Measurements from ENCODE around the gene LIF.

Gene LIF

GRCh38 chr22:30288419-30289140 lies 42.0 kb upstream of the LIF start:
- Histone ChIP-seq H3K4me1 (ENCODE audit: control insufficient read depth, insufficient read depth, low read length) (peaks cover 22% of the 10 kb centered on the region), H3K9ac (ENCODE audit: low read length) (peak overlapping the region; percentile 24), H3K4me3 (ENCODE audit: low read length) (peak overlapping the region; percentile 89), H3K27ac (ENCODE audit: low read depth, low read length) (peak overlapping the region; percentile 74), H3K36me3 (ENCODE audit: control insufficient read depth, insufficient read depth, low read length) (peaks cover 11% of the 10 kb centered on the region), H3K27me3 (ENCODE audit: control insufficient read depth, insufficient read depth, low read length) (no peaks in the 10 kb centered on the region)

DNA sequence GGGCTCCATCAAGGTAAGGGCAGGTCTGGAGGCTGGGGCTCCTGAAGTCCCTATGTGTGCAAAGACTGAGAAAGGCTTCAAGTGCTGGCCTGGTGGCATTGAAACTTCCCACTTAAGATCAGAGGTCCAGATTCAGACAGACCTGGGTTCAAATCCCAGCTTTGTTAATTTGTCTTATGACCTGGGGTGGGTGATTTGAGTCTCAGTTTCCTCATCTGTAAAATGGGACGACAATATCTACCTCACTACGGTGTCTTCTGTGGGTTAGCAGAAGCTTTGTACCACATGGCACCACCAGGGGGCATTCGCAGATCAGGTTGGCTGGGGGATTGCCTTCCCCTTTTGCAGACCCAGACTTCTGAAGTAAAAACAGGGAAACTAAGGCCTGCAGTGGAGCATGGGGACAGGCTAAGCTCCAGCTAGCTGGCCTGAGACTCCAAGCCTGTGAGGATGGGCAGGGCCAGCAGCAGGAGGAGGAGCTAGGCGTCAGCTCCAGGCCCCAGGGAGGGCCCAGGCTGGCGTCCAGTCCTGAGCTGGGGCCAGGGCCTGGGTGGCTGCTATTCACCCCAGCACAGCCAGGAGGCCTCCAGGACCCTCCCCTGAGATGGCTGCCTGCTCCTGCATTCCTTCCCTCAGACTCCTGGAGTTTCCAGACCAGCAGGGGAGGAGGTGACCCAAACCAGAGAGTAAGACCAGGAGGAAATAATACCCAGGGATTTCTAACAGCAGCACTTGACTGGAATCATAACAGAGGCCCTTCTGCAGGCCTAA lies 41.3 kb upstream of the LIF start:
- peaks cover 5% of the 10 kb centered on the region for H3K36me3 ChIP-seq (ENCODE audit: control insufficient read depth, insufficient read depth, low read length)
- H3K27me3 ChIP-seq (ENCODE audit: control insufficient read depth, insufficient read depth, low read length) = no peaks in the 10 kb centered on the region
- H3K4me3 ChIP-seq (ENCODE audit: low read length) = peak overlapping the region; percentile 89
- no peak overlapping the region for H3K9ac ChIP-seq (ENCODE audit: low read length)
- H3K4me1 ChIP-seq (ENCODE audit: control insufficient read depth, insufficient read depth, low read length) = peaks cover 22% of the 10 kb centered on the region
- H3K27ac ChIP-seq (ENCODE audit: low read depth, low read length) = peak overlapping the region; percentile 74

- no peaks in the 10 kb centered on the region for H3K27me3 ChIP-seq (ENCODE audit: control insufficient read depth, insufficient read depth, low read length)
- H3K27ac ChIP-seq (ENCODE audit: low read depth, low read length) = no peak overlapping the region
- H3K4me1 ChIP-seq (ENCODE audit: control insufficient read depth, insufficient read depth, low read length) = peaks cover 22% of the 10 kb centered on the region
Measured at GRCh38 chr22:30286813-30287647, 40.5 kb upstream of the LIF start.

DNA sequence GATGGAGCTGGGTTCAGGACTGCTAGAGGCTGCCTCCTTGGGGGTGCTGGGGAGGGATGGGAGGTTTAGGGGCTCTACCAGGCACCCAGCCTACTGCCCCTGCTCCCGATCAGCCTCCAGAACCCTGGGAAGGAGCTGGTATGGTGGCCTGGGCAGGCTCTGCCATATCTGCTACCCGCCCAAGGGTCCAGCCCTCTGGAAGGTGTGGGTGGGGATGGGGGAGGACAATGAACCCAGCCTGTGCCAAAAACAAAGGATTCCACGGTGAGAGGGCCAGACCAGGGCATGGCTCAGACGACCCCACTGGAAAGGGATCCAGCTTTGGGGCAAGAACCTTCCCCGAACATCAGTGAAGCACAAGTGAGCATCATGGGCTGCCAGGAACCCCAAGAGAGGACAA lies 39.8 kb upstream of the LIF start:
- H3K4me1 ChIP-seq (ENCODE audit: control insufficient read depth, insufficient read depth, low read length) = peaks cover 20% of the 10 kb centered on the region

More at GRCh38 chr22:30286813-30287647, 40.5 kb upstream of the LIF start:
- no peaks in the 10 kb centered on the region for H3K36me3 ChIP-seq (ENCODE audit: control insufficient read depth, insufficient read depth, low read length)
- H3K9ac ChIP-seq (ENCODE audit: low read length) = no peak overlapping the region
- H3K4me3 ChIP-seq (ENCODE audit: low read length) = no peak overlapping the region

GRCh38 chr22:30285846-30286200 lies 39.3 kb upstream of the LIF start:
- no peaks in the 10 kb centered on the region for H3K36me3 ChIP-seq (ENCODE audit: control insufficient read depth, insufficient read depth, low read length)

More for the DNA sequence above, 39.8 kb upstream of the LIF start:
- H3K27ac ChIP-seq (ENCODE audit: low read depth, low read length) = no peak overlapping the region
- H3K27me3 ChIP-seq (ENCODE audit: control insufficient read depth, insufficient read depth, low read length) = no peaks in the 10 kb centered on the region
- no peaks in the 10 kb centered on the region for H3K36me3 ChIP-seq (ENCODE audit: control insufficient read depth, insufficient read depth, low read length)
- H3K9ac ChIP-seq (ENCODE audit: low read length) = no peak overlapping the region
- H3K4me3 ChIP-seq (ENCODE audit: low read length) = no peak overlapping the region

GRCh38 chr22:30285176-30285845 lies 38.8 kb upstream of the LIF start:
- Histone ChIP-seq H3K36me3 (ENCODE audit: control insufficient read depth, insufficient read depth, low read length) (no peaks in the 10 kb centered on the region), H3K27ac (ENCODE audit: low read depth, low read length) (no peak overlapping the region), H3K4me3 (ENCODE audit: low read length) (no peak overlapping the region), H3K4me1 (ENCODE audit: control insufficient read depth, insufficient read depth, low read length) (peaks cover 9% of the 10 kb centered on the region), H3K9ac (ENCODE audit: low read length) (no peak overlapping the region), H3K27me3 (ENCODE audit: control insufficient read depth, insufficient read depth, low read length) (no peaks in the 10 kb centered on the region)

More at GRCh38 chr22:30285846-30286200, 39.3 kb upstream of the LIF start:
- no peak overlapping the region for H3K9ac ChIP-seq (ENCODE audit: low read length)
- peaks cover 14% of the 10 kb centered on the region for H3K4me1 ChIP-seq (ENCODE audit: control insufficient read depth, insufficient read depth, low read length)
- H3K4me3 ChIP-seq (ENCODE audit: low read length) = no peak overlapping the region
- H3K27me3 ChIP-seq (ENCODE audit: control insufficient read depth, insufficient read depth, low read length) = no peaks in the 10 kb centered on the region
- no peak overlapping the region for H3K27ac ChIP-seq (ENCODE audit: low read depth, low read length)

- Histone ChIP-seq H3K27ac (ENCODE audit: low read depth, low read length) (no peak overlapping the region), H3K36me3 (ENCODE audit: control insufficient read depth, insufficient read depth, low read length) (no peaks in the 10 kb centered on the region), H3K27me3 (ENCODE audit: control insufficient read depth, insufficient read depth, low read length) (no peaks in the 10 kb centered on the region), H3K4me3 (ENCODE audit: low read length) (no peak overlapping the region), H3K4me1 (ENCODE audit: control insufficient read depth, insufficient read depth, low read length) (peaks cover 5% of the 10 kb centered on the region), H3K9ac (ENCODE audit: low read length) (no peak overlapping the region)
Measured at GRCh38 chr22:30284666-30285065, 38.1 kb upstream of the LIF start.

DNA sequence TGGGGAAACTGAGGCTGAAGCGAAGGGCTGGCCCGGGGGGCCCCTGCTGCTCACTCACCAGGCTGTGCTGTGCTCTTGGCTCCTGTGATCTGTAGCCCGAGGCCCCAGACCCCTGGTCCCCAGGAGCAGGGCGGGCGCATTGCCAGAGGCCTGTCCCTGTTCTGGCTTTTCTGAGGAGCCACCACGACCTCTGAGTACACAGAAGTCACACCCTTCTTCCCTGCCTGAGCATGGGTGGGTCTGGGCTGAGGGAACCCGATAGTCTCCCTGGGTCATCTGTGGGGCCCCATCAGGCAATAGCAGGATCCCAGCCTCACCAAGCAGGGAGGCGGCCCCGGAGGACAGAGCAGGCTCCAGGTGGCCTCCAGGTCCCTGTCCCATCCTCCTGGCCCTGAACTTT lies 37.6 kb upstream of the LIF start:
- H3K9ac ChIP-seq (ENCODE audit: low read length) = no peak overlapping the region
- H3K27me3 ChIP-seq (ENCODE audit: control insufficient read depth, insufficient read depth, low read length) = no peaks in the 10 kb centered on the region
- H3K36me3 ChIP-seq (ENCODE audit: control insufficient read depth, insufficient read depth, low read length) = no peaks in the 10 kb centered on the region
- peaks cover 5% of the 10 kb centered on the region for H3K4me1 ChIP-seq (ENCODE audit: control insufficient read depth, insufficient read depth, low read length)
- H3K27ac ChIP-seq (ENCODE audit: low read depth, low read length) = no peak overlapping the region
- H3K4me3 ChIP-seq (ENCODE audit: low read length) = no peak overlapping the region

DNA sequence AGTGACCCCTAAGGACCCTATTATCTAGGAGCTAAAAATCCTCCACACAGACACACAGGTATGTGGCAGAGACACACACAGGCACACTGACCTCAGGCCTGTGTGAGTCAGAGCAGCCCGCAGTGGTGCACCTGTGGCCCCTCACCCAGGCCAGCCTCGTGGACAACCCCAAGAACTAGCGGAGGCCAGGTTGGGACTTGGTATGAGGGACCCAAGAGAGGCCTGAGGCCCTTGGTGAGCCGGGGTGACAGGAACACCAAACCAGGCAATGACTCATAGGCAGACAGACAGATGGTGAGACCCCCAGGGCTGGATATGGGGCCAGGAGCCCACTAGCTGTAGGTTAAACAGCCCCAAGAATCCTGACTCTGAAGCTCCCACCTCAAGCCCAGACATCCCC lies 36.8 kb upstream of the LIF start:
- no peaks in the 10 kb centered on the region for H3K36me3 ChIP-seq (ENCODE audit: control insufficient read depth, insufficient read depth, low read length)
- H3K4me3 ChIP-seq (ENCODE audit: low read length) = no peak overlapping the region
- H3K9ac ChIP-seq (ENCODE audit: low read length) = no peak overlapping the region
- no peaks in the 10 kb centered on the region for H3K27me3 ChIP-seq (ENCODE audit: control insufficient read depth, insufficient read depth, low read length)
- H3K4me1 ChIP-seq (ENCODE audit: control insufficient read depth, insufficient read depth, low read length) = peaks cover under 1% of the 10 kb centered on the region
- H3K27ac ChIP-seq (ENCODE audit: low read depth, low read length) = no peak overlapping the region

DNA sequence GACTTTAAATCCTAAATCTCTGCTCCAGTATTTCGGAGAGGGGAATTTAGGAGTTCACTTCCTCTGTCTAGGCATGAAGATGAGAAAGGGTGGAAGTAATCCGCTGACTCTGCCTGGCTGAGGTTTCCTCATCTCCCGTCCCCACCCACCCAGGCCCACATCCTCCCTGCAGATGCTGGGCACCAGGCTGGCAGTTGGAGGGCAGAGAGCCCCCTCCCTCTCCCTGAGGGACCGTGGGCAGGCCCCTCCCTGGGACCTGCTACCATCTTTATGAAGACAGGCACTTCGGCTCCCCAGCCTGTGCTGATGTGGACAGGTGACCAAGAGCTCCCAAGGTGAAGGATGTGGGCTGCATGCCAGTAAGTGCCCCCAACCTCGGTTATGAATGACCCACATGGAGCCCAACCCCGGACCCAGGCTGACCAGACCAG lies 36.1 kb upstream of the LIF start:
- H3K9ac ChIP-seq (ENCODE audit: low read length) = no peak overlapping the region
- H3K4me3 ChIP-seq (ENCODE audit: low read length) = no peak overlapping the region
- no peaks in the 10 kb centered on the region for H3K27me3 ChIP-seq (ENCODE audit: control insufficient read depth, insufficient read depth, low read length)
- no peak overlapping the region for H3K27ac ChIP-seq (ENCODE audit: low read depth, low read length)
- H3K36me3 ChIP-seq (ENCODE audit: control insufficient read depth, insufficient read depth, low read length) = no peaks in the 10 kb centered on the region
- no peaks in the 10 kb centered on the region for H3K4me1 ChIP-seq (ENCODE audit: control insufficient read depth, insufficient read depth, low read length)

- no peak overlapping the region for H3K4me3 ChIP-seq (ENCODE audit: low read length)
- no peaks in the 10 kb centered on the region for H3K4me1 ChIP-seq (ENCODE audit: control insufficient read depth, insufficient read depth, low read length)
- no peak overlapping the region for H3K27ac ChIP-seq (ENCODE audit: low read depth, low read length)
- no peaks in the 10 kb centered on the region for H3K27me3 ChIP-seq (ENCODE audit: control insufficient read depth, insufficient read depth, low read length)
- no peaks in the 10 kb centered on the region for H3K36me3 ChIP-seq (ENCODE audit: control insufficient read depth, insufficient read depth, low read length)
- no peak overlapping the region for H3K9ac ChIP-seq (ENCODE audit: low read length)
Measured at GRCh38 chr22:30280505-30280904, 33.9 kb upstream of the LIF start.

- Histone ChIP-seq H3K4me1 (ENCODE audit: control insufficient read depth, insufficient read depth, low read length) (no peaks in the 10 kb centered on the region), H3K9ac (ENCODE audit: low read length) (no peak overlapping the region), H3K27ac (ENCODE audit: low read depth, low read length) (no peak overlapping the region), H3K27me3 (ENCODE audit: control insufficient read depth, insufficient read depth, low read length) (no peaks in the 10 kb centered on the region), H3K4me3 (ENCODE audit: low read length) (no peak overlapping the region), H3K36me3 (ENCODE audit: control insufficient read depth, insufficient read depth, low read length) (no peaks in the 10 kb centered on the region)
Measured at GRCh38 chr22:30279932-30280331, 33.4 kb upstream of the LIF start.
